GM06990 (cell line): ENCODE data around the gene FER.
A peak's percentile ranks its signal among the peaks of the same experiment; 100 is the strongest.

Experiments
- DNase-seq: peaks from one replicate; pipeline ENCODE4 v3.0.0-alpha.2; 2011; ENCODE audit not compliant: insufficient read length; ENCODE audit errors: extremely low read depth
- H3K27me3 ChIP-seq: replicated peaks from 2 replicates; pipeline ENCODE4 v1.6.0; 2011; ENCODE audit warnings: low read length; ENCODE audit not compliant: control insufficient read depth, insufficient read depth
- H3K36me3 ChIP-seq: 2 replicates; pipeline ENCODE4 v1.5.1; 2011; ENCODE audit warnings: low read length; ENCODE audit not compliant: control insufficient read depth, insufficient read depth
- H3K4me3 ChIP-seq: replicated peaks from 2 replicates; pipeline ENCODE4 v1.5.1; 2011; ENCODE audit warnings: low read depth, mild to moderate bottlenecking, control low read depth, low read length
- CTCF ChIP-seq: IDR thresholded peaks from 2 replicates; pipeline ENCODE4 v1.5.1; 2011; ENCODE audit warnings: low read length, control low read depth, mild to moderate bottlenecking, inconsistent platforms; ENCODE audit not compliant: insufficient read depth, poor library complexity, severe bottlenecking

The FER gene

GRCh38 chr5:108736855-108737254 lies 10.8 kb upstream of the FER start:
- H3K36me3 ChIP-seq: no peaks in the 10 kb centered on the region
- DNase-seq: no peak
- H3K4me3 ChIP-seq: no peak overlapping the region
- TF ChIP-seq CTCF: no peak
- H3K27me3 ChIP-seq: no peaks in the 10 kb centered on the region

GRCh38 chr5:108739376-108739775 lies 8.3 kb upstream of the FER start:
- Histone ChIP-seq H3K36me3 (no peaks in the 10 kb centered on the region), H3K4me3 (no peak overlapping the region), H3K27me3 (no peaks in the 10 kb centered on the region)
- DNase-seq: no peak
- TF ChIP-seq CTCF: no peak

- H3K4me3 ChIP-seq: no peak overlapping the region
- no peaks in the 10 kb centered on the region for H3K27me3 ChIP-seq
- no peaks in the 10 kb centered on the region for H3K36me3 ChIP-seq
- DNase-seq: no peak
- no peak for TF ChIP-seq CTCF
Observed at GRCh38 chr5:108739906-108740305, 7.8 kb upstream of the FER start.

- Histone ChIP-seq H3K36me3 (no peaks in the 10 kb centered on the region), H3K27me3 (no peaks in the 10 kb centered on the region), H3K4me3 (no peak overlapping the region)
- DNase-seq: no peak
- no peak for TF ChIP-seq CTCF
Observed at GRCh38 chr5:108743319-108743718, 4.4 kb upstream of the FER start.

- DNase-seq: no peak
- TF ChIP-seq CTCF: no peak
- Histone ChIP-seq H3K36me3 (no peaks in the 10 kb centered on the region), H3K27me3 (no peaks in the 10 kb centered on the region), H3K4me3 (no peak overlapping the region)
Observed at GRCh38 chr5:108743846-108744245, 3.9 kb upstream of the FER start.

GRCh38 chr5:108747111-108747773 lies 455 bp upstream of the FER start:
- no peaks in the 10 kb centered on the region for H3K27me3 ChIP-seq
- TF ChIP-seq CTCF: no peak
- peak; percentile 38 for DNase-seq
- no peaks in the 10 kb centered on the region for H3K36me3 ChIP-seq
- peak overlapping the region; percentile 94 for H3K4me3 ChIP-seq
